ENCODE data around the gene DHRSX. TPM values are rescaled to one million over a fixed set of nuclear protein-coding genes. Genes with fewer than 3 reads are reported as not detected.

Gene DHRSX
- polyA plus RNA-seq, 3 donors, result 12.9 to 33.2 (median 28.3) TPM

DNA sequence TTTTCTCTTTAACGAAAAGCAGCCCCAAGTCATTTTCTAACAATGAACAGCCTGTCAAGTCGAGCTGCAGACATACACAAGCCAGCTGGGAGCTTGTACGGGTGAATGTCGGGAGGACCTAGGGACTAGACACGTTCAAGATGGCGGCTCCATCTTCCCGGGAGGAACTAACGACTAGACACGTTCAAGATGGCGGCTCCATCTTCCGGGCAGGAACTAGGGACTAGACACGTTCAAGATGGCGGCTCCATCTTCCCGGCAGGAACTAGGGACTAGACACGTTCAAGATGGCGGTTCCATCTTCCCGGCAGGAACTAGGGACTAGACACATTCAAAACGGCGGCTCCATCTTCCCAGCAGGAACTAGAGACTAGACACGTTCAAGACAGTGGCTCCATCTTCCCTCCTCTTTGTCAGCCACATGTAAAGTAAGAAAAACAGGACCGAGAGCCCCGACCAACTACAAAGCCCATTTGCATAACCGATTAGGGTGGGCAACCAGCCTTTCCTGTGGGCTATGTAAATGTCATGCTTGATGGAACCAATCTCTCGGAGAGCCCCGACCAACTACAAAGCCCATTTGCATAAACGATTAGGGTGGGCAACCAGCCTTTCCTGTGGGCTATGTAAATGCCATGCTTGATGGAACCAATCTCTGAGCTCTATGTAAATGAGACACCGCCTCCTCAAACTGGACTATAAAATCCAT, 175.5 kb downstream of the DHRSX start:
- peak overlapping the region in 1 of 2 donors; percentile 61 for H3K27ac ChIP-seq (ENCODE audit: low read depth in 1 of 2, low read length in 2 of 2)
- H3K79me2 ChIP-seq (ENCODE audit: insufficient read depth, low read length), result no peaks in the 10 kb centered on the region
- H3K4me1 ChIP-seq (ENCODE audit: control insufficient read depth in 1 of 2, insufficient read depth in 2 of 2, low read length in 2 of 2), result peaks cover 21 to 38% of the 10 kb centered on the region in 2 donors
- Mint-ChIP-seq H3K4me3 (peak overlapping the region; percentile 84 to 91), H3K27ac (peak overlapping the region; percentile 68 to 93 (median 83)), H3K36me3 (peaks cover 0 to 9% of the 10 kb centered on the region in 2 donors), H3K27me3 (ENCODE audit: low read depth in 3 of 3) (peaks cover 0 to 6% (median 0%) of the 10 kb centered on the region in 3 donors), H3K9me3 (peaks cover 0 to 9% (median 3%) of the 10 kb centered on the region in 7 donors), H3K4me1 (peaks cover 30% of the 10 kb centered on the region)
- no peaks in the 10 kb centered on the region for H3K27me3 ChIP-seq (ENCODE audit: control insufficient read depth in 2 of 2, insufficient read depth in 2 of 2, low read length in 2 of 2)
- H3K4me2 ChIP-seq (replicated peaks; ENCODE audit: extremely low read depth, low read length, poor library complexity, severe bottlenecking), result peak overlapping the region; percentile 57
- 56% methylated on average over 27 of the region's 27 CpGs for WGBS (ENCODE audit: insufficient coverage)
- DNase-seq, result peak in 2 of 3 donors; percentile 68 to 77
- H2AFZ ChIP-seq (ENCODE audit: insufficient read depth, low read depth, low read length, poor library complexity, severe bottlenecking), result peak overlapping the region; percentile 78
- H3K4me3 ChIP-seq (replicated peaks in 1 of 3; ENCODE audit: low read depth in 2 of 3, low read length in 3 of 3), result peak overlapping the region; percentile 40 to 88 (median 70)
- H4K20me1 ChIP-seq (ENCODE audit: insufficient read depth, low read length), result no peaks in the 10 kb centered on the region
- intact Hi-C loops (cut with micrococcal nuclease), result no loop called here
- TF ChIP-seq, protein P1, sequence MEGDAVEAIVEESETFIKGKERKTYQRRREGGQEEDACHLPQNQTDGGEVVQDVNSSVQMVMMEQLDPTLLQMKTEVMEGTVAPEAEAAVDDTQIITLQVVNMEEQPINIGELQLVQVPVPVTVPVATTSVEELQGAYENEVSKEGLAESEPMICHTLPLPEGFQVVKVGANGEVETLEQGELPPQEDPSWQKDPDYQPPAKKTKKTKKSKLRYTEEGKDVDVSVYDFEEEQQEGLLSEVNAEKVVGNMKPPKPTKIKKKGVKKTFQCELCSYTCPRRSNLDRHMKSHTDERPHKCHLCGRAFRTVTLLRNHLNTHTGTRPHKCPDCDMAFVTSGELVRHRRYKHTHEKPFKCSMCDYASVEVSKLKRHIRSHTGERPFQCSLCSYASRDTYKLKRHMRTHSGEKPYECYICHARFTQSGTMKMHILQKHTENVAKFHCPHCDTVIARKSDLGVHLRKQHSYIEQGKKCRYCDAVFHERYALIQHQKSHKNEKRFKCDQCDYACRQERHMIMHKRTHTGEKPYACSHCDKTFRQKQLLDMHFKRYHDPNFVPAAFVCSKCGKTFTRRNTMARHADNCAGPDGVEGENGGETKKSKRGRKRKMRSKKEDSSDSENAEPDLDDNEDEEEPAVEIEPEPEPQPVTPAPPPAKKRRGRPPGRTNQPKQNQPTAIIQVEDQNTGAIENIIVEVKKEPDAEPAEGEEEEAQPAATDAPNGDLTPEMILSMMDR (IDR thresholded peaks at IDR 0.05), result no peak
- peak overlapping the region; percentile 39 for H3K9ac ChIP-seq (ENCODE audit: insufficient read depth, low read length, poor library complexity, severe bottlenecking)
- peaks cover 0 to 5% of the 10 kb centered on the region in 2 donors for H3K9me3 ChIP-seq (replicated peaks in 1 of 2; ENCODE audit: control insufficient read depth in 1 of 2, insufficient read depth in 1 of 2, low read length in 2 of 2)
- no peaks in the 10 kb centered on the region for H3K36me3 ChIP-seq (replicated peaks in 1 of 2; ENCODE audit: control insufficient read depth in 1 of 2, insufficient read depth in 2 of 2, low read length in 2 of 2)

DNA sequence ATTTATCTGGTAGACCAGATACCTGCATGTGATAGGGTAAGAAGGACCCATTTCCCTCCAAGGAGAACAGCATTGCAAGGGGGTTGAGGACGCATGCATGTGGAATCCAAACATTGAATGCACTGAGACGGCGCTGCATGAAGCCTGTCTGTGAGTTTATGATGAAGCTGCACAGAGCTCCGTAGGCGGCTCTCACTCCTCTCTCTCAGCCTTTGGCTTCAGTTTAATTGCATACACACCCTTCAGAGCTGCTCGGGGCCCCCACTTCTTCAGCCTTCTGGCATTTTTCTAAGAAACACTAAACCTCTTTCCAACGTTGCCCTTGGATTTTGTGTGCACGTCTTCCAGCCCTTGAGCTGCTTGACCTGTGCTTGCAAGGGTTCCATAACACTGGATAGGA, 176.6 kb downstream of the DHRSX start:
- H3K4me3 ChIP-seq (replicated peaks in 1 of 3; ENCODE audit: low read depth in 2 of 3, low read length in 3 of 3), result no peak overlapping the region
- Mint-ChIP-seq H3K4me3 (peak overlapping the region in 1 of 2 donors; percentile 84), H3K27me3 (ENCODE audit: low read depth in 3 of 3) (peaks cover 0 to 6% (median 0%) of the 10 kb centered on the region in 3 donors), H3K36me3 (peaks cover 0 to 9% of the 10 kb centered on the region in 2 donors), H3K27ac (peak overlapping the region in 5 of 7 donors; percentile 6 to 93 (median 35)), H3K4me1 (peaks cover 32% of the 10 kb centered on the region), H3K9me3 (peaks cover 0 to 11% (median 3%) of the 10 kb centered on the region in 7 donors)
- no peaks in the 10 kb centered on the region for H4K20me1 ChIP-seq (ENCODE audit: insufficient read depth, low read length)
- TF ChIP-seq, protein P1 (IDR thresholded peaks at IDR 0.05), result no peak
- H3K27ac ChIP-seq (ENCODE audit: low read depth in 1 of 2, low read length in 2 of 2), result no peak overlapping the region
- no peak overlapping the region for H2AFZ ChIP-seq (ENCODE audit: insufficient read depth, low read depth, low read length, poor library complexity, severe bottlenecking)
- H3K4me1 ChIP-seq (ENCODE audit: control insufficient read depth in 1 of 2, insufficient read depth in 2 of 2, low read length in 2 of 2), result peaks cover 21 to 38% of the 10 kb centered on the region in 2 donors
- no peak for DNase-seq
- H3K27me3 ChIP-seq (ENCODE audit: control insufficient read depth in 2 of 2, insufficient read depth in 2 of 2, low read length in 2 of 2), result no peaks in the 10 kb centered on the region
- H3K9ac ChIP-seq (ENCODE audit: insufficient read depth, low read length, poor library complexity, severe bottlenecking), result no peak overlapping the region
- no peaks in the 10 kb centered on the region for H3K79me2 ChIP-seq (ENCODE audit: insufficient read depth, low read length)
- no peaks in the 10 kb centered on the region for H3K36me3 ChIP-seq (replicated peaks in 1 of 2; ENCODE audit: control insufficient read depth in 1 of 2, insufficient read depth in 2 of 2, low read length in 2 of 2)
- no peak overlapping the region for H3K4me2 ChIP-seq (replicated peaks; ENCODE audit: extremely low read depth, low read length, poor library complexity, severe bottlenecking)
- H3K9me3 ChIP-seq (replicated peaks in 1 of 2; ENCODE audit: control insufficient read depth in 1 of 2, insufficient read depth in 1 of 2, low read length in 2 of 2), result peaks cover 0 to 5% of the 10 kb centered on the region in 2 donors
- intact Hi-C loops (cut with micrococcal nuclease), result no loop called here
- 100% methylated on average over 7 of the region's 8 CpGs for WGBS (ENCODE audit: insufficient coverage)

All from CD14-positive monocyte (primary cell).